H1 (cell line): ENCODE data around the gene TMEM255B.

ENCODE experiments used
- CEBPB ChIP-seq: IDR thresholded peaks from 2 replicates; pipeline ENCODE4 v1.6.1; 2012; ENCODE audit warnings: low read depth, low read length
- CHD7 ChIP-seq: fragments of 300-600 bp; sonication (generic); IDR thresholded peaks from 2 replicates; pipeline ENCODE4 v1.7.1; 2012; ENCODE audit warnings: low read length, moderate library complexity, mild to moderate bottlenecking, inconsistent platforms; ENCODE audit not compliant: insufficient replicate concordance
- CTCF ChIP-seq, 3 experiments: IDR thresholded peaks; 1 replicate in 2 of 3; 2 replicates in 1 of 3; pipeline versions ENCODE4 v1.5.1 to v1.6.1; 2011; ENCODE audit warnings: low read length in 3 of 3, mild to moderate bottlenecking in 3 of 3, inconsistent platforms in 2 of 3, low read depth in 1 of 3, moderate library complexity in 1 of 3; ENCODE audit not compliant: insufficient read depth in 1 of 3; ENCODE audit errors: control extremely low read depth in 1 of 3
- EGR1 ChIP-seq: IDR thresholded peaks from 2 replicates; pipeline ENCODE4 v1.6.1; 2011; ENCODE audit warnings: low read depth, low read length, borderline replicate concordance
- EP300 ChIP-seq, 2 experiments: IDR thresholded peaks; 1 replicate in 1 of 2; 2 replicates in 1 of 2; pipeline ENCODE4 v1.6.1; 2011 to 2012; ENCODE audit warnings: low read depth in 2 of 2, low read length in 2 of 2, mild to moderate bottlenecking in 2 of 2, borderline replicate concordance in 1 of 2, inconsistent platforms in 1 of 2, moderate library complexity in 1 of 2
- EZH2 ChIP-seq: fragments of 200-600 bp; sonication (generic); IDR thresholded peaks from 2 replicates; pipeline ENCODE4 v1.7.1; 2012; ENCODE audit warnings: low read depth, mild to moderate bottlenecking, moderate library complexity, low read length, inconsistent platforms; ENCODE audit not compliant: severe bottlenecking
- GABPA ChIP-seq: IDR thresholded peaks from 2 replicates; pipeline ENCODE4 v1.6.1; 2011; ENCODE audit warnings: mild to moderate bottlenecking, low read length, moderate library complexity, borderline replicate concordance; ENCODE audit not compliant: insufficient read depth
- HDAC6 ChIP-seq: IDR thresholded peaks from one replicate; pipeline ENCODE4 v1.7.1; 2012; ENCODE audit warnings: low read depth, mild to moderate bottlenecking, inconsistent platforms, low read length, moderate library complexity
- MAX ChIP-seq: IDR thresholded peaks from 2 replicates; pipeline ENCODE4 v1.6.1; 2012; ENCODE audit warnings: inconsistent platforms
- POLR2A ChIP-seq, 2 experiments: IDR thresholded peaks; 1 replicate in 1 of 2; 2 replicates in 1 of 2; pipeline ENCODE4 v1.6.1; 2011; ENCODE audit warnings: low read depth in 2 of 2, low read length in 2 of 2, mild to moderate bottlenecking in 2 of 2; ENCODE audit errors: control extremely low read depth in 1 of 2
- RAD21 ChIP-seq, 2 experiments: IDR thresholded peaks in 1 of 2; conservative IDR thresholded peaks in 1 of 2; 2 replicates each; pipeline ENCODE4 v1.6.1; 2011; ENCODE audit warnings: low read depth in 2 of 2, low read length in 2 of 2, improper control_type of control experiment in 1 of 2, inconsistent platforms in 1 of 2, mild to moderate bottlenecking in 1 of 2, moderate library complexity in 1 of 2
- RXRA ChIP-seq: IDR thresholded peaks from 2 replicates; pipeline ENCODE4 v1.6.1; 2011; ENCODE audit warnings: low read depth, mild to moderate bottlenecking, low read length, moderate library complexity; ENCODE audit not compliant: insufficient read depth
- TCF12 ChIP-seq: IDR thresholded peaks from 2 replicates; pipeline ENCODE4 v1.6.1; 2011; ENCODE audit warnings: low read depth, mild to moderate bottlenecking, low read length
- YY1 ChIP-seq: IDR thresholded peaks from 2 replicates; pipeline ENCODE4 v1.6.1; 2011; ENCODE audit warnings: low read depth, mild to moderate bottlenecking, low read length

- TF ChIP-seq CEBPB: no peak
- no peak for TF ChIP-seq POLR2A (IDR thresholded peaks at IDR 0.05; ENCODE audit: control extremely low read depth in 1 of 2, low read depth in 2 of 2, low read length in 2 of 2)
- no peak for TF ChIP-seq CTCF (IDR thresholded peaks at IDR 0.05; ENCODE audit: control extremely low read depth in 1 of 3, insufficient read depth in 1 of 3, low read depth in 1 of 3, low read length in 3 of 3)
- no peak for TF ChIP-seq YY1
- TF ChIP-seq CHD7: no peak
- no peak for TF ChIP-seq RXRA
- no peak for TF ChIP-seq EP300 (IDR thresholded peaks at IDR 0.05; ENCODE audit: borderline replicate concordance in 1 of 2, low read depth in 2 of 2, low read length in 2 of 2)
- TF ChIP-seq EGR1: no peak
- no peak for TF ChIP-seq EZH2
- TF ChIP-seq RAD21 (IDR thresholded peaks at IDR 0.05 in 1 of 2, conservative IDR thresholded peaks at IDR 0.05 in 1 of 2; ENCODE audit: low read depth in 2 of 2, low read length in 2 of 2): no peak
- TF ChIP-seq MAX: no peak
- no peak for TF ChIP-seq TCF12
- no peak for TF ChIP-seq HDAC6
- no peak for TF ChIP-seq GABPA
Observed at GRCh38 chr13:113819731-113820715, 61.0 kb downstream of the TMEM255B start.
